Stimulated activated CD8-positive, alpha-beta memory T cell treated with anti-CD3 and anti-CD28 coated beads, Interleukin-12 subunit alpha, Interleukin-12 subunit beta, amount 100 ng/mL, for 1 hour (primary cell): ENCODE data around the gene LRFN3.
"Not testable (repeated sequence)": the region's sequence is repeated elsewhere in the genome, so short reads cannot be mapped to it uniquely, and the experiment has no call there.

Experiments
- DNase-seq: peaks from one replicate; pipeline ENCODE4 v3.0.0-alpha.2; 2020; ENCODE audit warnings: low read depth

Gene LRFN3, protein sequence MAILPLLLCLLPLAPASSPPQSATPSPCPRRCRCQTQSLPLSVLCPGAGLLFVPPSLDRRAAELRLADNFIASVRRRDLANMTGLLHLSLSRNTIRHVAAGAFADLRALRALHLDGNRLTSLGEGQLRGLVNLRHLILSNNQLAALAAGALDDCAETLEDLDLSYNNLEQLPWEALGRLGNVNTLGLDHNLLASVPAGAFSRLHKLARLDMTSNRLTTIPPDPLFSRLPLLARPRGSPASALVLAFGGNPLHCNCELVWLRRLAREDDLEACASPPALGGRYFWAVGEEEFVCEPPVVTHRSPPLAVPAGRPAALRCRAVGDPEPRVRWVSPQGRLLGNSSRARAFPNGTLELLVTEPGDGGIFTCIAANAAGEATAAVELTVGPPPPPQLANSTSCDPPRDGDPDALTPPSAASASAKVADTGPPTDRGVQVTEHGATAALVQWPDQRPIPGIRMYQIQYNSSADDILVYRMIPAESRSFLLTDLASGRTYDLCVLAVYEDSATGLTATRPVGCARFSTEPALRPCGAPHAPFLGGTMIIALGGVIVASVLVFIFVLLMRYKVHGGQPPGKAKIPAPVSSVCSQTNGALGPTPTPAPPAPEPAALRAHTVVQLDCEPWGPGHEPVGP

DNA sequence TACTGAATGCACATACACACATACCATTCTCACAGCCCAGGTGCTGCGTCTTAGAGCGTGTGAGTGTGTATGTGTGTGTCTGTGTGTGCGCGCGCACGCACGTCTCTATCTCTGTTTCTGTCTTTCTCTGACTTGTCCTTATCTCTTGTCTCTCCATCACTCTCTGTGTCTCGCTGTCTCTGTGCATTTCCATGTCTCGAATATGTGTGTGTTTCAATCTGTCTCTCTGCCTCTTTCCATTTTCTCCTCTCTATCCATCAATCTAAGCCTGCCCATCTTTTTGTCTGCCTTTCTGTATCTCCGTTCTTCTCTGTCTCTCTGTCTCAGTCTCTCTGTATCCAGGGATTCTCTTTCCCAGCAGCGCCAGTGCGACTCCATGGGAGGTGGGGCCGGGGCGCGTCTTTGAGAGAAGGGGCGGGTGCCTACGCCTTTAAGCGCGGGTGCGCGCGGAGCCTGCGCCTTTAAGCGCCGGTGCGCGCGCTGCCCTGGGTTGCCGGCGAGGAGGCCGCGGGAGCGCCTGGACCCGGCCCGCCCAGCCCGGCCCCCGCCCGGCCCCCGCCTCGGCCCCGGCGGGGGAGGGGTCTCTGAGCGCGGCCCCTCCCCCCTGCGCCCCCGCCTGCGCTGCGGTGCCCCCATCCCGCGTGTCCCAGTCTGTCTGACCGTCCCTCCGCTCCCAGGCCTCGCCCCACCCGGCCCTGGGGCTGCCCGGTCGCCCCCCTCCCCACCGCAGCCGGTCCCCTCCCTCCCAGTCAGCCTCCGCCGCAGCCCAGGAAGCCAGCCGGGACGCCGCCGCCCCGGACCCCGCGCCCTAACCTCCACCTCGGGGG, at the start of gene LRFN3:
LRFN3 (plus strand) TSS at position 464 of the 827 bp plus-strand sequence. CDS start 3,052 bp downstream, outside the sequence.
- peak; percentile 33 for DNase-seq

DNA sequence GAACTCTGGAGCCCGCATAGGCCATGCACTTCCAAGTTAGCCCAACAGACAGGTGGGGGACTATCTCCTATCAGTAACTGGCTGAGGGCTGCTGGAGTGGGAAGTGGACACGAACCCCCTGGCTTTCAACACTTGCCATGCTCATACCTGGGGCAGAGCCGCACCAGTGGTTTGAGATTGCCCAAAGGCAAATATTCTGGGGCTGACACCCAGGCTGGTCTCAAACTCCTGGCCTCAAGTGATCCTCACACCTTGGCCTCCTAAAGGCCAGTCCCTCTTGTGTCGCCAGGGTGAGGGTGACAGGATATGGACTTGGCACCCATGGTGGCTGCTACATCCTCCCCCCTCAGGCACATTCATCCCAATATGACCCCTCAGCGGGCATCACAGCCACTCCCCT, 49.0 kb upstream of the LRFN3 start:
- no peak for DNase-seq

DNA sequence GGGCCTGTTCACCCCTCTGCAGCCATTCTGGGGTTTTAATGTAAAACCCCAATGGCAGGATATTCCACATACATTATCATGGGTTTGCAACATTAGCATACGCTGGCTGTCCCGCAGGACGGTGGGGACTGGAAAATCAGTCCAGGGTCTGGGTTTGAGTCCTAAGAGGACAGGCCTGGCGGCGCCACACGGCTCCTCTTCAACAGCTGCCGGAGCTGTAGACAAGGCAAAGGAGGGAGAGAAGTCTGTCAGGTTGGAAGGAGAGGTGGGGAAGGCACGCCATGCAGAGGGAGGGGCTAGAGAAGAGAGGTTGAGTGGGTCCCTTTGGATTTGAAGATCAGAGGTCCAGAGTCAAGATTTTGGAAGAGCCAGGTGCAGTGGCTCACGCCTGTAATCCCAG, 47.8 kb upstream of the LRFN3 start:
- DNase-seq: no peak

DNA sequence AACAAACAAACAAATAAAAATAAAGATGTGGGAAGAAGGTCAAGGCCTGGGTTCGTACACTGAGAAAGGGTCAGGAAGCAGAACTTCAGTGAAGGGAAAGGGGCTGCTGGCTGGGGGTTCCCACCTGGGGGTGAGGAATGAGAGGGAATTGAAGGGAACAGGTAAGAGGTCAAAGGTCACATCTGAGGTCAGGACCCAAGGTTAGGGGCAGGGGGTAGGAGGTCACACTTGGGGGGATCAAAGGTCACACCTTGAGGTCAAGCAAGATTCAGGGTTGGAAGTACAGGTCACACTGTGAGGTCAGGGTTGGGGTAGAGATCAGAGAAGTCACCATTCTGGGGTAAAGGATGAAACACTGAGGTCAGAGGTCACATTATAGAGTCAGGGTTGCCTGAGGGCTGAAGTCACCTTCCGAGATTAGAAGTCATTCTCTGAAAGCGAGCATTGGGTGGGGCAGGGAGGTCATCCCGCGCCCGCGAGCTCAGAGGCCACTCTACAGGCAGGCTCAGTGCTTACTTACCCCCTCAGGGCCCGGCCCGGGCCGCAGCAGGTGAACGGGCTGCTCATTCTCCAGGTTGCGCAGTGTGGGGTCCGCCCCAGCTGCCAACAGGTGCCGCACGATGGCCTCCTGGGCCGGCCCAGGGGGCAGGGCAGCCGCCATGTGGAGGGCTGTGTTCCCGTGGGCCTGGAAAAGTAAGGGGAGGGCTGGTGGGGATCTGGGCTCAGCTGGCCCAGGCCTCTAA, 46.6 kb upstream of the LRFN3 start:
- DNase-seq: no peak

DNA sequence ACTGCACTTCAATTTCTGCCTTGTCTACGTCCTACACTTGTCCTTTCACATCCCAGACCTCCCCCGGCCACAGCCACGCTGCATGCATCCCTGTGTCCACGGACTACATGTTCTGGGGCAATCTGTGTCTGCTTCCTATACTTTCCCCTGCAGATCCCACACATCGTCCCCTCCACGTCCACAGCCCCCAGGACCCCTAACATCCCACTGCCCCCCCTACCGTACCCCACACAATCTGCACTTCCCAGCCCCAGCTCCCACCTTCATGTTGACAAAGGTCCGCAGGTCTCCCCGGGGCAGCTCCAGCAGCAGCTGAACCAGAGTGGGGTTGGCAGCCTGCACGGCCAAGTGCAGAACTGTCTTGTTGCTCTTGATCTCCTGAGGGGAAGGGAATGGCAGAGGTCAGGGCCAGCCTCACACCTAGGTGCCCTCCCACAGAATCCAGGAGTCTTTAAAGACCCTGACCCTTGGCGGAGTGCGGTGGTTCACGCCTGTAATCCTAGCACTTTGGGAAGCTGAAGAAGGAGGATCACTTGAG, 46.0 kb upstream of the LRFN3 start:
- DNase-seq: no peak

DNA sequence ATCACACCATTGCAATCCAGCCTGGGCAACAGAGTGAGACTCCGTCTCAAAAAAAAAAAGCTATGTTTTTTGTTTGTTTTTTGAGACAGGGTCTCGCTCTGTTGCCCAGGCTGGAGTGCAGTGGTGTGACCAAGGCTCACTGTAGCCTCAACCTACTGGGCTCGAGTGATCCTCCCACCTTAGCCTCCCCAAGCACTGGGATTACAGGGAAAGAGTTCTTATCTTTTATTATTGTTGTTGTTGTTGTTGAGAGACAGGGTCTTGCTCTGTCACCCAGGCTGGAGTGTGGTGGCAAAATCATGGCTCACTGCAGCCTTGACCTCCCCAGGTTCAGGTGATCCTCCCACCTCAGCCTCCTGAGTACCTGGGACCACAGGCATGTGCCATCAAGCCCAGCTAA, 44.4 kb upstream of the LRFN3 start:
- not testable (repeated sequence) for DNase-seq

DNA sequence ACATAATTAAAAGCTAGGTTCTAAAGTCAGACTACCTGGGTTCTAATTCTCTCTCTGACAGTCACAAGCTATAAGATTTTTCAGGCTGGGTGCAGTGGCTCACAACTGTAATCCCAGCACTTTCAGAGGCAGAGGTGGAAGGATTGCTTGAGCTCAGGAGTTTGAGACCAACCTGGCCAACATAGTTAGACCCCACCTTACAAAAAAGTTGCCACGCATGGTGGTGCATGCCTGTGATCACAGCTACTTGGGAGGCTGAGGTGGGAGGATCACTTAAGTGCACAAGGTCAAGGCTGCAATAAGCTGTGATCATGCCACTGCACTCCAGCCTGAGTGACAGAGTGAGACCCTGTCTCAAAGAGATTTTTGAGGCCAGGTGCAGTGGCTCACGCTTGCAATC, 41.8 kb upstream of the LRFN3 start:
- no peak for DNase-seq

DNA sequence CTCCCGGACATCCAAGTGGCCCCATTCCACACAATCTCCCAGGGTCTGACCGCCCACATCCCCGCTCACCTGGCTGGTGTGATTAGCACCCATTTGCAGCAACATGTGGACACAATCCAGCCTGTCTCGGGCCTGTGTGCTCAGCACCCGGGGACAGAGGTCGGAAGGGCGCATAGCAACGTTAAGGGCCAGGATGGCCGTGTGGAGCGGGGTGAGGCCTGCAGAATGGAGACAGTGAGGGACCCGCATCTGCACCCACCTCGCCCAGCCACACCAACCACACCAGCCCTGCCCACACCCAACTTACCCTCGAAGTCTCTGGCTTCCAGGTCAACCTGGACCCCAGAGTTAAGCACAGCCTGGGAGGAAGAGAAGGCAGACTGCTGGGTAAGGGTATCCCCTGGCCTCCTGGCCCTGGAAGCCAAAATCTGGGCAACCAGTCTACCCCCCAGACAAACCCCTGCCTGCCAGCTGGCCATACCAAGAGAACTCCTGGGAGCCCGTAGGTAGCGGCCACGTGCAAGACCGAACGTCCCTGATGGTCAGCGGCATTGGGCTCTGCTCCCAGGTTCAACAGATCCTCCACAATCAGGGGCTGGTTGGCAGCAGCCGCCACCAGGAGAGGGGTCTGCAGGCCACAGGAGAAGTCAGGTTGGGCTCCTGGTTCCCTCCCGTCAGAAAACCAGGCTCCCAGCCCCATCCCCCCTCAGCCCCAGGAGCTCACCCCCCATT, 40.1 kb upstream of the LRFN3 start:
- no peak for DNase-seq

DNA sequence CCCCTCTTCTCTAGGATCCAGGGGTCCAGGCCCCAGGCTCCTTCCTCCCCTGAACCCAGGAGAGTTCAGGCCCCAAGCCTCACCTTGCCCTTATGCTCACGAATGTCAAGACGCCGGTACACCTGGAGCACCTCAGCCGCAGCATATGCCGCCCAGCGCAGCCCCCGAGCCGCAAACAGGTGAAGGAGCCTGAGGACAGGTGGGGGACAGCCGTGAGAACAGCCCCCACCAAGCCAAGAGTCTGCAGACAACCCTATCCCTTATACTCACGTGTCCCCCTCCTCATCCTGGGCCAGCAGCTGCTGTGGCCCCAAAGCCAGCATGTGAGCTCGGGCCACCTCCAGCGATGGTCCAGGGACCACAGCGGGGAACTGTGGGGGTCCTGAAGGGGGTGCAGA, 39.5 kb upstream of the LRFN3 start:
- DNase-seq: no peak

DNA sequence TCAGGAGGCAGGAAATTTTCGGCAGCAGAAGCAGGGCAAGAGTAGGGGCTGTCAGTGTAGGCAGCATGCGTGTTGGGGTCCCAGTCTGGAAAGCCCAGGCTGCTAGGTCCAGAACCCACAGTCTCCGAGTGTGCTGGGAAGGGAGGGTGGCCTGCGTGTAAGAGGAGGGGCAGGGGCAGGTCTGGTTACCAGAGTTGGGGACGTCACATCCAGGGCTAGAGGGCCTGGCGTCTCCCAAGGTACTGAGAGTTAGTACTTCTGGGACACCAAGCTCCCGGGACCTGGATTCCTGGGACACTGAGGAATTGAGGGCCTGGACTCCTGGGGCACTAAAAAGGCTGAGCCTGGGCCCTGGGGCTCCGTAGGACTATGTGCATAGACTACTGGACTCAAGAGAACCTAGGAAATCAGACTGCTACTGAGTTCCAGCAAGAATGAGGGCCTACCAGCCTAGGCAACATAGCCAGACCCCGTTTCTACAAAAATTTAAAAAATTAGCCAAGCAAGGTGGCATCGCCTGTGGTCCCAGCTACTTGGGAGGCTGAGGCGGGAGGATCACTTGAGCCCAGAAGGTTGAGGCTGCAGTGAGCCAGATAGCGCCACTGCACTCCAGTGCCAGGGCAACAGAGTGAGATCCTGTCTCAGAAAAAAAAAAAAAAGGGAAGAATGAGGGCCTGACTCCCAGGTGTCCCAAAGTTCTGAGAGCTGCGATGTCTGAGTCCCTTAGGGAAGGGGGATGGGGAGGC, 38.3 kb upstream of the LRFN3 start:
- DNase-seq: no peak

DNA sequence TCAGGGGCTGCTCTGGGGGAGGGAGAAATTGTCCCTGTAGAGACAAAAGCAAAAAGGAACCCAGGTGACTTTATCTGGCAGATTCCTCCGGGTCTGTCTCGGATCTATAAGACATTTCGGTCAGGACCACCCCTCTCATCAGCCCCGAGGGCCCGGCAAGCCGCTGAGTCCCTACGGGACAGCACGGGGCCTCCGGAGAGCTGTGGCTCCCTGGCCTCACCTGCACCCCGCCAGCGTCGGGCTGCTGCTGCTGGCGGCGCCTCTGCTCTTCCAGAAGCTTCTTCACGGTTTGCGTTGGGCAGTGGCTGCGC, 37.7 kb upstream of the LRFN3 start:
- DNase-seq: no peak

DNA sequence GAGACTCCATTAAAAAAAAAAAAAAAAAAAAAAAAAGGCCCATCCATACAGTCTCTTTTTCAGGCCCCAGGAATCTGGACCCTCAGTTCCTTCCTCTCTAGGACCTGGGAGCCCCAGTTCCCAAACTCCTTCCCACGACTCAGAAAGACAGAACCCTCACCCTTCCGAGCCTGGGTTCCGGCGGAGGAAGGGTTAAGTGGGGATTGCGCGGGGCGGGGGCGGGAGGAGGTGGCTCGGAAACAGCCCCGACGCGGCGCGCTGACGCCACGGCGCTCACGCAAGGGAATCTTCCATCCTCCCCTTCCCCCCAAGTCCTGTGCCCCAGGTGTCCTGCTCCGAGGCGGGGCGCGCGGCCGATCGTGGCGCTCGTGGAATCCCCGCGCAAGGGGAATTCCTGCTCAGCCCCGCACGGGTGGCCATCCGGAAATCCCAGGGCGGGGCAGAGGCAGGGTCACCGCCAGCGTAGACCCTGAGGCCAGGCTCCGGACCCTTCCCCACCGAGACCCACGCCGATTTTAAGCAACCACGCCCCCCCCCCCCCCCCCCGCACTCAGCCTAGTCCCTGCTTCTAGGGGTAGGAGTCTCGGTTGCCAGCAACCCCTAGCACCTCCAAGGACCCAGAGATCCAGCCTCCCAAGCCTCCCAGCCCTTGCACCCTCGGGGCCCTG, 36.5 kb upstream of the LRFN3 start:
- DNase-seq: peak; percentile 82

DNA sequence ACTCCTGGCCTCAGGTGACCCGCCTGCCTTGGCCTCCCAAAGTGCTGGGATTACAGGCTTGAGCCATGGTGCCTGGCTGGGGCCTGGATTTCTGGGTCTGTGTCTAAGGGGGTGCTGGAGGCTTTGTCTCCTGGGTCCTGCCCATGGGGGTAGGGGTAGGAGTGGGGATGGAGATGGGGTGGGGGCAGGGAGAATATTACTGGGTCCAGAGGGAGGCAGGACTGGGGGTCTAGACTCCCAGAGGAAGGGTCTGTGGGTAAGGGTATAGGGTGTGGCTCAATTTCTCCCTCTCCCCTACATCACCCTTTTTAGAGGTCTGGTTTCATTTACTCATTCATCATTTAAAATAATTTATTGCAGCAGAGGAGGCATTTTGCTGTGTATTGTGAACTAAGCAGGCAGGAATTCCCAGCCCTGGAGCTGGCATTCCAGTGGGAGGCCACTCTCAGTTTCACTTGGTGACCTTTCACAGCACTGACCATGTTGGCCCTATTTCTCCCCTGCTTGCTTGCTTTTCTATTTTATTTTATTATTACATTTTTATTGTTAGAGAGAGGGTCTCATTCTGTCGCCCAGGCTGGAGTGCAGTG, 35.0 kb upstream of the LRFN3 start:
- DNase-seq: no peak

DNA sequence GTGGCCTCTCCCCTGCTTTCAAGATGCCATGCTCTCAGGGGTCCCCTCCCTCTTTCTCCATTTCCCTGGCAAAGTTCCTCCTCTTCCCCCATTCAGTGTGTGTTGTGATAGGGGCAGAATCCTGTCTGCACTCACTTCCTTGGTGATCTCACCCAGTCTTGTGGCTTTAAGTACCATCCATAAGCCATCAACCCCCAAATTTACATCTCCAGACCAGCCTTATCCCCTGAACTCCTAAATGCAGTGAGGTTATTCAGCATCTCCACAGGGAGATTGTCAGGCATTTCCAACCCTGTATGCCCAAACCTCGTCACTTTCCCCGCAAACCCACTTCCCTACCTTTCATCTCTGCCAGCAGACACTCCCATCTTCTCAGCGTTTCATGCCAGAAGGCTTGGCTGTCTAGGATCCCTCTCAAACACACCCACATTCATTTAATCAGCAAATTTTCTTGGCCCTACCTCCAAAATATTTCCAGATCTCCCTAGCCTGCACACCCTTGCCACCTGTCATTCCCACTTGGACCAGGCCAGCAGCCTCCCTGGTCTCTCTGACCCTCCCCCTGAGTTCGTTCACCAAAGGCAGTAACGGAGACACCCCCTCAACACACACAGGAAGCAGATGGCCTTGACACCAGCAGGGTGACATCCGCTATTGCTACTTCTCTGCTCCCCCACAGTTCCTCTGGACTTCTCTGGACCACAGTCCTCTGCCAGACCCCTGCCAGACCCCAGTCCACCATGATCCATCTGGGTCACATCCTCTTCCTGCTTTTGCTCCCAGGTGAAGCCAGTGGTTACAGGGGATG, 34.1 kb upstream of the LRFN3 start, which contains the start of gene HCST:
HCST (plus strand) TSS at position 676 of the 808 bp plus-strand sequence; CDS start at position 741, 65 bp downstream.
- DNase-seq: no peak

DNA sequence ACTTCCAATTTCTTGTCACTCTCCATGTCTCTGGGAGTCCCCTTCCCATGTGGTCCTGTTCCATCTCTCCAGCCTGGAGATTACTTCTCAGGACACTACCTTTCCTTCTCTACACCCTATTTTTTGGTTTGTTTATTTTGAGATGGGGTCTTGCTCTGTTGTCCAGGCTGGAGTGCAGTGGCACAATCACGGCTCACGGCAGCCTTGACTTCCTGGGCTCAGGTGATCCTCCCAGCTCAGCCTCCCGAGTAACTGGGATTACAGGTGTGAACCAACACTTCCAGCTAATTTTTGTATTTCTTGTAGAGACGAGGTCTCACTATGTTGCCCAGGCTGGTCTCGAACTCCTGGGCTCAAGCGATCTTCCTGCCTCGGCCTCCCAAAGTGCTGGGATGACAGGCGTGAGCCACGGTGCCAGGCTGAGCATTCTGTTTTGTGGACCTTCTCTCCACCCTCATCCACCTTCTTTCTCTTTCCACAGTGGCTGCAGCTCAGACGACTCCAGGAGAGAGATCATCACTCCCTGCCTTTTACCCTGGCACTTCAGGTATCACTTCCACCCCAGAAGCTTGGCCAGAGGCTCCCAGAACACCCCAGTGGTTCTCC, 33.2 kb upstream of the LRFN3 start:
- no peak for DNase-seq

DNA sequence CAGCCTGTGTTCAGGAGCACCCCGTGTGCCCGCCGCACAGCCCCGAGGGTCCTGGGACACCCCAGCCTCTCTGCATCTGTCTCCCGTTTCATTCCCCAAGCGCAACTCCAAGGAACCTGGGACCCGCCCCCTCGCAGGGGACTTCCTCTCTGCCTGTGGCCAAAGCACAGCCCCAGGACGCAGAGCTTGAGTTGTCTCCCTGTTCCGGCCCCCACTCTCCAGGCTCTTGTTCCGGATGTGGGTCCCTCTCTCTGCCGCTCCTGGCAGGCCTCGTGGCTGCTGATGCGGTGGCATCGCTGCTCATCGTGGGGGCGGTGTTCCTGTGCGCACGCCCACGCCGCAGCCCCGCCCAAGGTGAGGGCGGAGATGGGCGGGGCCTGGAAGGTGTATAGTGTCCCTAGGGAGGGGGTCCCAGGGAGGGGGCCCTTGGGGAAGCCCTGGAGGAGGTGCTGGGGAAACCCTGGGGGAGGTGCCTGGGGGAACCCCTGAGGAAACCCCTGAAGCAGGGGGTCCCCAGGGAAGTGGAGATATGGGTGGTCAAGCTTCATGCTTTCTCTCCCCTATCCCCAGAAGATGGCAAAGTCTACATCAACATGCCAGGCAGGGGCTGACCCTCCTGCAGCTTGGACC, 32.5 kb upstream of the LRFN3 start:
- peak; percentile 86 for DNase-seq

DNA sequence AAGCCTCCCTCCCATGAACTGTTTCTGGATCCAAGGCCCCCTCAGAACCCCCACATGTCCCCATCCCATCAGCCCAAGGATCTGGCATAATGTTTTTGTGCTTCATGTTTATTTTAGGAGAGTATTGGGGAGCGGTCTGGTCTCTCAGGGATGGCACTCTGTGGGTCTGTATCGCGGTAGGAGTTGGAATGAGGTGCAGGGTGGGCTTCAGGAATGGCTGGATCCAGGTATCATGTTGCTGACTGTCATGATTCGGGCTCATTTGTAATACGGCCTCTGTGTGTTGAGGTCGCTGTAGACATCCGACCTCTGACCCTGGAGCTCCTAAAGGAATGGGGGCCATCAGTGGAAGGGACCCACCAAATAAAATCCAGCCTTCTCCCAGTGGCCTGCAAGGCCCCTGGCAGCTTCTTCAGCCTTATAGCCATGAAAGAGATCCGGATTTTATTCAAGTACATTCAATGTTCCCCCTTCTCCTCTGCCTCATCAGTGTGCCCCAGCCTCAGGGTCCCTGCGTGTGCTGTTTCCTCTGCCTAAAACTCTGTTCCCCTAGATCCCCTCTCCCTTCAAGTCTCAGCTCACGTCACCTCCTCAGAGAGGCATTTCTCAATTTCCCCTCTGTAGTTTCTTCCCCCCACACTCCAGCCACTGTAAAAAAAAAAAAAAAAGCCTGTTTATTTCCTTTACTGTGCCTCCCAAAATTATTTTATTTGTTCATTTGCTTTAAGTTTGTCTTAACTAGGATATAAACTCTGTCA, 31.7 kb upstream of the LRFN3 start:
- DNase-seq: no peak
